ENCODE measurements around the gene PIGS. TPM values are rescaled to one million over a fixed set of nuclear protein-coding genes. Genes with fewer than 3 reads are reported as not detected.
A peak's percentile ranks its signal among the peaks of the same experiment; 100 is the strongest.

Gene PIGS
- total and polyA plus RNA-seq, 7 donors, result 16.7 to 44.9 (median 31.6) TPM

DNA sequence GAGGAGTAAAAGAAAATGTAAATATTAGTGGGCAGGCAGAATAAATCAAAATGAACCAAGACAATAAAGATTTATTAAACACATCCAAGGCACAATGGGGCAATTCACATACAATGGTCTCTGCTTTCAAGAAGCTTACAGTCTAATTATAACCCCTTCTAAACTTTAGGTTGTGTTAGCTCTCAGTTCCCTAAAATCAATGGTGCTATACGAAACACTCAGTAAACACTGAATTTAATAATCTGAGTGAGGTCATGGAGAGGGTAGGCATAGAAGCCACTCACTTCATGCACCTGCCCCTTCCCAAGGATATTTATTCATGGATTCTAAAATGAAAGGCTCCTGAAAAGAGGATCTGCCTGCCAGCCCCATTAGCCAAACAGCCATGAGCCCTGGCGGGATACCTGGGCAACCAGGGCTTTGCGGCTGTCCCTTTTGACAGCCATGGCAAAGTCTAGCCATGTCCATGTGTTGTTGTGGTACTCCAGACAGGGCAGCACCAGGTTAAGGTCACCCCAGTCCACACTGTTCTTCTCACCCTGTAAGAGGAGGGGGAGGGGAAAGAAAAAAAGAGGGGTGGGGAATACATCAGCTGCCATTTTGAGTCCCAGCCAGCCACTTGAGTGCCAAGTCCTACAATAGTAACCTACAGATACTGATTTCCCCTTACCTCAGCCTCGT lies 44.1 kb upstream of the PIGS start:
- ATAC-seq, result no peak
- TF ChIP-seq, protein P1, sequence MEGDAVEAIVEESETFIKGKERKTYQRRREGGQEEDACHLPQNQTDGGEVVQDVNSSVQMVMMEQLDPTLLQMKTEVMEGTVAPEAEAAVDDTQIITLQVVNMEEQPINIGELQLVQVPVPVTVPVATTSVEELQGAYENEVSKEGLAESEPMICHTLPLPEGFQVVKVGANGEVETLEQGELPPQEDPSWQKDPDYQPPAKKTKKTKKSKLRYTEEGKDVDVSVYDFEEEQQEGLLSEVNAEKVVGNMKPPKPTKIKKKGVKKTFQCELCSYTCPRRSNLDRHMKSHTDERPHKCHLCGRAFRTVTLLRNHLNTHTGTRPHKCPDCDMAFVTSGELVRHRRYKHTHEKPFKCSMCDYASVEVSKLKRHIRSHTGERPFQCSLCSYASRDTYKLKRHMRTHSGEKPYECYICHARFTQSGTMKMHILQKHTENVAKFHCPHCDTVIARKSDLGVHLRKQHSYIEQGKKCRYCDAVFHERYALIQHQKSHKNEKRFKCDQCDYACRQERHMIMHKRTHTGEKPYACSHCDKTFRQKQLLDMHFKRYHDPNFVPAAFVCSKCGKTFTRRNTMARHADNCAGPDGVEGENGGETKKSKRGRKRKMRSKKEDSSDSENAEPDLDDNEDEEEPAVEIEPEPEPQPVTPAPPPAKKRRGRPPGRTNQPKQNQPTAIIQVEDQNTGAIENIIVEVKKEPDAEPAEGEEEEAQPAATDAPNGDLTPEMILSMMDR (IDR thresholded peaks at IDR 0.05), result no peak

DNA sequence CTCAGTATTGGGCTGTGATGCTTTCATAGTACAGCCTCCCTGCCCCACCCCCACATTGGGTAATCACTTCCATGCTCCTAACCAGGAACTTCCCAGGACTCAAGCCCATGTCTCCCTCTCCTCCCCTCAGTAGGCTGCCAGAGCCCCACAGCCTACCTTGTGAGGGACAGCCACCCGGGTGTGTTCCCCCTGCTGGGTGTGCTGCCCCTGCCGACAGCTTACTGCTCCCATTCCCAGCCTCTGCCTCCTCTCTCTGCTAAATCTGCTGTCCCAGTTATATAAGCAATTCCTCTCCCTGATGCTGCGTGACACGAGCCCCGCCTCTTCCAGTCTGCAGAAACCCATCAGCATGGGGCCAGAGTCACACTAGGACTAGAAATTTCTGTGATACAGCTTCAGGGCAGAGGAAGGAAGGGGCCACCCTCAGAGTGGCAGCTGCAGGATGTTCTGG lies 42.6 kb upstream of the PIGS start, which contains the start of gene RSKR:
Gene RSKR (minus strand): TSS at position 255 of the 451 bp plus-strand sequence. CDS start 24 bp downstream, at position 231.
- TF ChIP-seq, protein P1 (IDR thresholded peaks at IDR 0.05), result no peak
- no peak for DNase-seq
- no peaks in the 10 kb centered on the region for H3K9me3 ChIP-seq
- peaks cover 20 to 98% of the 10 kb centered on the region in 2 donors for H3K36me3 ChIP-seq (ENCODE audit: insufficient read depth in 1 of 2, low read depth in 1 of 2)
- ATAC-seq, result peak in 2 of 4 donors; percentile 20 to 22
- intact Hi-C loops (cut with DNase I), result loop anchor here (2.0 to 5.0 kb wide), 2 partner anchors 117 to 119 kb away; no protein-coding TSS in a partner anchor
- H3K4me1 ChIP-seq, result no peaks in the 10 kb centered on the region
- H3K4me3 ChIP-seq, result no peak within 1 kb of the TSS
- H3K27ac ChIP-seq, result no peak within 1 kb of the TSS
- no peaks in the 10 kb centered on the region for H3K27me3 ChIP-seq (ENCODE audit: insufficient read depth in 3 of 3, low read length in 2 of 3)
- WGBS, 3 donors, result 74 to 78% (median 77%) methylated on average over 5 of the region's 5 CpGs

More for the DNA sequence above, 44.1 kb upstream of the PIGS start:
- Histone ChIP-seq H3K9me3 (no peaks in the 10 kb centered on the region), H3K27ac (no peak overlapping the region), H3K36me3 (ENCODE audit: insufficient read depth in 1 of 2, low read depth in 1 of 2) (peaks cover 25 to 99% of the 10 kb centered on the region in 2 donors), H3K4me3 (no peak overlapping the region), H3K4me1 (no peaks in the 10 kb centered on the region), H3K27me3 (ENCODE audit: insufficient read depth in 3 of 3, low read length in 2 of 3) (no peaks in the 10 kb centered on the region)
- intact Hi-C loops (cut with DNase I), result no loop called here
- DNase-seq, result no peak
- WGBS, 3 donors, result 82 to 84% (median 82%) methylated on average over 4 of the region's 4 CpGs

DNA sequence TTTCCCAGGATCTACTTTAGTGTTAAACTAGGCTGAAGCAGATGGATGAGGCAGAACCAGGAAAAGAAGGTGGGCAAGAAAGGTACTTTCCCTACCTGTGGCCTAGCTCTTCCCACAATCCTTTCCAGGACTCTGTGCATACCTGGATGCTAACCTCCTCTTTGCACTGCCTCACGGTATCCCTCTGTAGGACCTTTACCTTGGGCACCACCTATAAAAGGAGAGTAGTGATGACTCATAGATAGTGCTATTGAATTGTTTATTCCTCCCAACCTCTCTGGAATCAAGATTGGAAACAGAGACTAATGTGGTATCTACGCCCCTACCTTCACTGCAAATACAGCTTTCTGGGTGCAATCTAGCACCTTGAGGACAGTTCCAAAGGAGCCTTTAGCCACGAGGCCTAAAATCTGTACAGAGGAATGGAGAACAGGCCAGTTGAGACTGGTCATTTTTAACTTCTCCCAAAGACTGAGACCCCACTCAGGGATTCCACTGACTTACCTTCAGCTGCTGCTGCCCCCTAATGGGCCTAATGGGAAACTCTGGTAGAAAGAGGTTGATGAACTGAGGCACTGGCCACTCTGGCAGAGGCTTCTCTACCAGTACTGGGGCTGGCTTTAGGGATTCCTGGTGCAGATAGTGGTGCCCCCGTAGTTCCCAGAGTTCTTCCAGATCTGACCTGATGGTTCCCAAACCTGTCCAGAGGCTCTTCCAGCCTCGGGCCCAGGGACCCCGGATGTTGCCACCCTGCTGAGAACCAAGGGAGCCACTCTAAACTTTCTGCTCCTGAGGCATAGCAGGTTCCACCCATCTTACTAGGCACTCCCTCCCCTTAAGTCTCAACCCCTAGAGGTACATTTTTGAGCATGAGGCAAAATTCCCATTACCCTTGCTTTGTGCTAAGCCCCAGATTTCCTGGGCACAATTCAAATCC lies 41.9 kb upstream of the PIGS start:
- WGBS, 3 donors, result 78 to 81% (median 81%) methylated on average over 6 of the region's 6 CpGs
- intact Hi-C loops (cut with DNase I), result loop anchor here (2.0 to 5.0 kb wide), 2 partner anchors 116 to 118 kb away; no protein-coding TSS in a partner anchor
- H3K27me3 ChIP-seq (ENCODE audit: insufficient read depth in 3 of 3, low read length in 2 of 3), result no peaks in the 10 kb centered on the region
- DNase-seq (no peak), ATAC-seq (peak in 2 of 4 donors; percentile 55 to 57)
- TF ChIP-seq, protein P1 (IDR thresholded peaks at IDR 0.05), result peak; percentile 54
- no peaks in the 10 kb centered on the region for H3K9me3 ChIP-seq
- H3K4me1 ChIP-seq, result no peaks in the 10 kb centered on the region
- H3K36me3 ChIP-seq (ENCODE audit: insufficient read depth in 1 of 2, low read depth in 1 of 2), result peaks cover 20 to 98% of the 10 kb centered on the region in 2 donors
- no peak overlapping the region for H3K27ac ChIP-seq
- H3K4me3 ChIP-seq, result no peak overlapping the region

DNA sequence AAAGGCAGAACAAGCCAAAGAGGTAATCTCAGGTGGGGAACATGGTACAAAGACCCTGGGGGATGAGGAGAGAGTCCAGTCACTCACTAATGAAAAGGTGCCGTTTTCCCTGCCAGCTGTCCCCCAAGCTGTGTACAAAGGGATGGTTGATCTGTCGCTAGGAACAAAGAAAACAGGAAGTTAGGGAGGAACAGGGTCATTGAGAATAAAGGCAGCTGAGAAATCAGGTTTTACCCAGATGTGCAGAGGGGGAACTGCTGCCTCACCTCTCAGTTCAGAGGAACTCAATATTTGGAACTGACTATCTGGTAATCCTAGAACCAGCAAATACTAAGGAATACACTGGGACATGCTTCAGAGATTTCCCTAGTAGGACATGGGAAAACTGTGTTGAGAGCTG lies 41.2 kb upstream of the PIGS start:
- 56 to 79% (median 69%) methylated on average over 2 of the region's 2 CpGs for WGBS, 3 donors
- Histone ChIP-seq H3K9me3 (no peaks in the 10 kb centered on the region), H3K27ac (no peak overlapping the region), H3K27me3 (ENCODE audit: insufficient read depth in 3 of 3, low read length in 2 of 3) (no peaks in the 10 kb centered on the region), H3K4me3 (no peak overlapping the region), H3K4me1 (no peaks in the 10 kb centered on the region), H3K36me3 (ENCODE audit: insufficient read depth in 1 of 2, low read depth in 1 of 2) (peaks cover 20 to 95% of the 10 kb centered on the region in 2 donors)
- intact Hi-C loops (cut with DNase I), result loop anchor here (2.0 to 5.0 kb wide), 2 partner anchors 115 to 118 kb away; no protein-coding TSS in a partner anchor
- TF ChIP-seq, protein P1 (IDR thresholded peaks at IDR 0.05), result no peak
- no peak for DNase-seq
- no peak for ATAC-seq

Data from psoas muscle (tissue), 8 donors.